ENCODE data around the gene GRIA4.
"Not testable (repeated sequence)": the region's sequence is repeated elsewhere in the genome, so short reads cannot be mapped to it uniquely, and the experiment has no call there.

Gene GRIA4

DNA sequence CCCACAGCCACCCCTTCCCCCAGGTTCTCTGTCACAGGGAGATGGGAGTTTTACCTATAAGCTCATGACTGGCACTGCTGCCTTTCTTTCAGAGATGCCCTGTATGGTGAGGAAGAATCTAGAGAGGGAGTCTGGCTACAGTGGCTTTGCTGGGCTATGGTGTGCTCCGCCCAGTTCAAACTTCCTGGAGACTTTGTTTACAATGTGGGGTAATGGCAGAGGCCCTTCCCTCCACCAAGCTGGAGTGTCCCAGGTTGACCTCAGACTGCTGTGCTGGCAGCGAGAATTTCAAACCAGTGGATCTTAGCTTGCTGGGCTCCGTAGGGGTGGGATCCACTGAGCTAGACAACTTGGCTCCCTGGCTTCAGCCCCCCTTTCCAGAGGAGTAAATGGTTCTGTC, 268.6 kb downstream of the GRIA4 start:
- TF ChIP-seq, protein P1, sequence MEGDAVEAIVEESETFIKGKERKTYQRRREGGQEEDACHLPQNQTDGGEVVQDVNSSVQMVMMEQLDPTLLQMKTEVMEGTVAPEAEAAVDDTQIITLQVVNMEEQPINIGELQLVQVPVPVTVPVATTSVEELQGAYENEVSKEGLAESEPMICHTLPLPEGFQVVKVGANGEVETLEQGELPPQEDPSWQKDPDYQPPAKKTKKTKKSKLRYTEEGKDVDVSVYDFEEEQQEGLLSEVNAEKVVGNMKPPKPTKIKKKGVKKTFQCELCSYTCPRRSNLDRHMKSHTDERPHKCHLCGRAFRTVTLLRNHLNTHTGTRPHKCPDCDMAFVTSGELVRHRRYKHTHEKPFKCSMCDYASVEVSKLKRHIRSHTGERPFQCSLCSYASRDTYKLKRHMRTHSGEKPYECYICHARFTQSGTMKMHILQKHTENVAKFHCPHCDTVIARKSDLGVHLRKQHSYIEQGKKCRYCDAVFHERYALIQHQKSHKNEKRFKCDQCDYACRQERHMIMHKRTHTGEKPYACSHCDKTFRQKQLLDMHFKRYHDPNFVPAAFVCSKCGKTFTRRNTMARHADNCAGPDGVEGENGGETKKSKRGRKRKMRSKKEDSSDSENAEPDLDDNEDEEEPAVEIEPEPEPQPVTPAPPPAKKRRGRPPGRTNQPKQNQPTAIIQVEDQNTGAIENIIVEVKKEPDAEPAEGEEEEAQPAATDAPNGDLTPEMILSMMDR (IDR thresholded peaks at IDR 0.05; ENCODE audit: low read depth, low read length, poor library complexity, severe bottlenecking): no peak
- no peak for TF ChIP-seq EZH2phosphoT487 (IDR thresholded peaks at IDR 0.05; ENCODE audit: borderline replicate concordance, low read length)
- H3K9me3 ChIP-seq (ENCODE audit: control insufficient read depth, insufficient read depth, low read length): no peaks in the 10 kb centered on the region
- H3K79me2 ChIP-seq (ENCODE audit: control insufficient read depth, low read length): no peaks in the 10 kb centered on the region
- H3K4me3 ChIP-seq (ENCODE audit: low read length): no peak overlapping the region
- no peaks in the 10 kb centered on the region for H3K4me1 ChIP-seq (ENCODE audit: control insufficient read depth, low read length)
- H3K27me3 ChIP-seq (ENCODE audit: control insufficient read depth, low read length): no peaks in the 10 kb centered on the region
- H3K27ac ChIP-seq (ENCODE audit: low read depth, low read length): no peak overlapping the region
- H3K4me2 ChIP-seq (ENCODE audit: low read length): no peak overlapping the region
- H3F3A ChIP-seq (ENCODE audit: control insufficient read depth, insufficient read depth): no peaks in the 10 kb centered on the region
- no peaks in the 10 kb centered on the region for H3K9me2 ChIP-seq (replicated peaks; ENCODE audit: control insufficient read depth, low read length)
- H3K36me3 ChIP-seq (ENCODE audit: control insufficient read depth, low read length): no peaks in the 10 kb centered on the region
- no peaks in the 10 kb centered on the region for H4K20me1 ChIP-seq (ENCODE audit: control insufficient read depth, insufficient read depth, low read depth, low read length)

DNA sequence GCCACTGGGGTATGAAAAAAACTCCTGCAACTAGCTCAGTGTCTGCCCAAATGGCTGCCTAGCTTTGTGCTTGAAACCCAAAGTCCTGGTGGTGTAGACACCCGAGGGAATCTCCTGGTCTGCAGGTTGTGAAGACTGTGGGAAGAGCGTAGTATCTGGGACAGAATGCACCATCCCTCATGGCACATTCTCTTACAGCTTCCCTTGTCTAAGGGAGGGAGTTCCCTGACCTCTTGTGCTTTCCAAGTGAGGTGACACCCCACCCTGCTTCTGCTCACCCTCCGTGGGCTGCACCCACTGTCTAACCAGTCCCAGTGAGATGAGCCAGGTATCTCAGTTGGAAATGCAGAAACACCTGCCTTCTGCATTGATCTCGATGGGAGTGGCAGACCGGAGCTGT, 269.1 kb downstream of the GRIA4 start:
- H3K4me3 ChIP-seq (ENCODE audit: low read length); H3K27me3 ChIP-seq (ENCODE audit: control insufficient read depth, low read length); H3K4me2 ChIP-seq (ENCODE audit: low read length); H3K27ac ChIP-seq (ENCODE audit: low read depth, low read length); H3F3A ChIP-seq (ENCODE audit: control insufficient read depth, insufficient read depth); H3K9me3 ChIP-seq (ENCODE audit: control insufficient read depth, insufficient read depth, low read length); H3K9me2 ChIP-seq (replicated peaks; ENCODE audit: control insufficient read depth, low read length); H3K79me2 ChIP-seq (ENCODE audit: control insufficient read depth, low read length); H3K36me3 ChIP-seq (ENCODE audit: control insufficient read depth, low read length); H4K20me1 ChIP-seq (ENCODE audit: control insufficient read depth, insufficient read depth, low read depth, low read length); H3K4me1 ChIP-seq (ENCODE audit: control insufficient read depth, low read length): not testable (repeated sequence)

DNA sequence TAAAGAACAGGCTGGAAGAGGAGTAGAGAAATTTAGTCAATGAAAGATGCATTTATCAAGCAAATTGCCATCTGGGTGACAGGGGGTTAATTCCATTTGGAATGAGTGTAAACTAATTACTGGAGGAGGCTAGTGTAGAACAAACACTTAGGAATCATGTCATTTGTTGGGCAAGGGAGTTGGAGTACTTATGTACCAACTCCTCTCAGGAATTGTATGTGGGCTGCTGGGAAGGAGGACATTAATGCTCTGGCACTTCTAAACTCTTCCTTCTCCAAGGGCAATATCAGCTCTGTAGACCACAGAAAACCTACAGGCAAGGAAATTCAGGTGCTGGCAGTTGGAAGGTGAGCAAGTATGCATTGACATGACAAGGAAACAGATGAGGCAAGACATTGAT, 271.2 kb downstream of the GRIA4 start:
- no peaks in the 10 kb centered on the region for H3F3A ChIP-seq (ENCODE audit: control insufficient read depth, insufficient read depth)
- no peaks in the 10 kb centered on the region for H3K27me3 ChIP-seq (ENCODE audit: control insufficient read depth, low read length)
- no peaks in the 10 kb centered on the region for H4K20me1 ChIP-seq (ENCODE audit: control insufficient read depth, insufficient read depth, low read depth, low read length)
- no peak overlapping the region for H3K27ac ChIP-seq (ENCODE audit: low read depth, low read length)
- H3K9me2 ChIP-seq (replicated peaks; ENCODE audit: control insufficient read depth, low read length): no peaks in the 10 kb centered on the region
- no peaks in the 10 kb centered on the region for H3K4me1 ChIP-seq (ENCODE audit: control insufficient read depth, low read length)
- H3K9me3 ChIP-seq (ENCODE audit: control insufficient read depth, insufficient read depth, low read length): no peaks in the 10 kb centered on the region
- TF ChIP-seq, protein P1 (IDR thresholded peaks at IDR 0.05; ENCODE audit: low read depth, low read length, poor library complexity, severe bottlenecking): no peak
- no peak for TF ChIP-seq EZH2phosphoT487 (IDR thresholded peaks at IDR 0.05; ENCODE audit: borderline replicate concordance, low read length)
- H3K4me2 ChIP-seq (ENCODE audit: low read length): no peak overlapping the region
- no peaks in the 10 kb centered on the region for H3K79me2 ChIP-seq (ENCODE audit: control insufficient read depth, low read length)
- H3K36me3 ChIP-seq (ENCODE audit: control insufficient read depth, low read length): no peaks in the 10 kb centered on the region
- H3K4me3 ChIP-seq (ENCODE audit: low read length): no peak overlapping the region

DNA sequence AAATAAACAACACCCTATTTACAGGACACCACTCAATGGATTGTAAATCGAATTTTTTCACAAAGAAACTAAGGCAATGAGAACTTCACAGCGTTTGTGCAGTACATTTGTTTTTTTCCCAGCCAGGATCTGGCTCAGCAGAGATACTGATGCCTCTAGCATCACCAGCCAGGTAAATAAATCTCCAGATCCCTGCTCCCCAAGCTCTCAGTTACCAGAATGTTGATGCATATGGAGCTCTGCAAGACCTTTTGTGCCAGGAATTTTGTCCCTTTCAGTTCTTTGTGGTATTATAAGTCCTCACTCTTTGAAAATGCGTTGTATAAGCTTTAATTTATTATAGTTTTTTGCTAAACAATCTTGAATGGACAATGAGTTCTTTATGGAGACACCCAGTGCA, 274.6 kb downstream of the GRIA4 start:
- no peaks in the 10 kb centered on the region for H3K9me3 ChIP-seq (ENCODE audit: control insufficient read depth, insufficient read depth, low read length)
- TF ChIP-seq, protein P1 (IDR thresholded peaks at IDR 0.05; ENCODE audit: low read depth, low read length, poor library complexity, severe bottlenecking): no peak
- no peak for TF ChIP-seq EZH2phosphoT487 (IDR thresholded peaks at IDR 0.05; ENCODE audit: borderline replicate concordance, low read length)
- no peak overlapping the region for H3K27ac ChIP-seq (ENCODE audit: low read depth, low read length)
- H3K36me3 ChIP-seq (ENCODE audit: control insufficient read depth, low read length): no peaks in the 10 kb centered on the region
- no peaks in the 10 kb centered on the region for H3K9me2 ChIP-seq (replicated peaks; ENCODE audit: control insufficient read depth, low read length)
- no peaks in the 10 kb centered on the region for H3K79me2 ChIP-seq (ENCODE audit: control insufficient read depth, low read length)
- H3K4me2 ChIP-seq (ENCODE audit: low read length): no peak overlapping the region
- H3F3A ChIP-seq (ENCODE audit: control insufficient read depth, insufficient read depth): no peaks in the 10 kb centered on the region
- H4K20me1 ChIP-seq (ENCODE audit: control insufficient read depth, insufficient read depth, low read depth, low read length): no peaks in the 10 kb centered on the region
- no peaks in the 10 kb centered on the region for H3K27me3 ChIP-seq (ENCODE audit: control insufficient read depth, low read length)
- H3K4me1 ChIP-seq (ENCODE audit: control insufficient read depth, low read length): no peaks in the 10 kb centered on the region
- no peak overlapping the region for H3K4me3 ChIP-seq (ENCODE audit: low read length)
